ENCODE measurements around the gene VTI1A. TPM values are rescaled to one million over a fixed set of nuclear protein-coding genes. Genes with fewer than 3 reads are reported as not detected.

The VTI1A gene
- total RNA-seq, 4 donors from 2014 or later, result 27.0 to 61.3 (median 49.8) TPM

- H3K27ac ChIP-seq, result no peak overlapping the region
- H3K27me3 ChIP-seq, result no peaks in the 10 kb centered on the region
- H3K4me1 ChIP-seq, result no peaks in the 10 kb centered on the region
- intact Hi-C loops (cut with DNase I), result no loop called here
- TF ChIP-seq POLR2A (IDR thresholded peaks at IDR 0.05) (no peak), CTCF (IDR thresholded peaks at IDR 0.05) (no peak)
- no peaks in the 10 kb centered on the region for H3K36me3 ChIP-seq
- no peak for DNase-seq
- H3K9me3 ChIP-seq, result no peaks in the 10 kb centered on the region
- H3K4me3 ChIP-seq, result no peak overlapping the region
- 78 to 91% methylated on average over 4 of the region's 4 CpGs for WGBS, 2 donors
Observed at GRCh38 chr10:112619556-112619955, 172.5 kb downstream of the VTI1A start.

GRCh38 chr10:112622786-112623185 lies 175.8 kb downstream of the VTI1A start:
- intact Hi-C loops (cut with DNase I), result no loop called here
- Histone ChIP-seq H3K9me3 (no peaks in the 10 kb centered on the region), H3K36me3 (no peaks in the 10 kb centered on the region), H3K27ac (no peak overlapping the region), H3K4me3 (no peak overlapping the region), H3K4me1 (no peaks in the 10 kb centered on the region), H3K27me3 (no peaks in the 10 kb centered on the region)
- TF ChIP-seq POLR2A (IDR thresholded peaks at IDR 0.05) (no peak), CTCF (IDR thresholded peaks at IDR 0.05) (no peak)
- no peak for DNase-seq
- WGBS, 2 donors, result 48 to 57% methylated on average over 2 of the region's 2 CpGs

GRCh38 chr10:112624546-112625048 lies 177.6 kb downstream of the VTI1A start:
- H3K27me3 ChIP-seq, result no peaks in the 10 kb centered on the region
- no peaks in the 10 kb centered on the region for H3K4me1 ChIP-seq
- H3K36me3 ChIP-seq, result no peaks in the 10 kb centered on the region
- TF ChIP-seq POLR2A (IDR thresholded peaks at IDR 0.05), result no peak
- TF ChIP-seq CTCF (IDR thresholded peaks at IDR 0.05), result no peak
- H3K27ac ChIP-seq, result no peak overlapping the region
- no peaks in the 10 kb centered on the region for H3K9me3 ChIP-seq
- intact Hi-C loops (cut with DNase I), result no loop called here
- no peak for DNase-seq
- 78 to 87% methylated on average over 6 to 7 of the region's 7 CpGs for WGBS, 2 donors
- H3K4me3 ChIP-seq, result no peak overlapping the region

- intact Hi-C loops (cut with DNase I), result no loop called here
- TF ChIP-seq POLR2A (IDR thresholded peaks at IDR 0.05) (no peak), CTCF (IDR thresholded peaks at IDR 0.05) (no peak)
- WGBS, 2 donors, result 80 to 93% methylated on average over 5 of the region's 5 CpGs
- no peaks in the 10 kb centered on the region for H3K36me3 ChIP-seq
- DNase-seq, result no peak
- no peaks in the 10 kb centered on the region for H3K27me3 ChIP-seq
- H3K27ac ChIP-seq, result no peak overlapping the region
- no peaks in the 10 kb centered on the region for H3K4me1 ChIP-seq
- H3K4me3 ChIP-seq, result no peak overlapping the region
- no peaks in the 10 kb centered on the region for H3K9me3 ChIP-seq
Observed at GRCh38 chr10:112628951-112629609, 182.1 kb downstream of the VTI1A start.

- intact Hi-C loops (cut with DNase I), result no loop called here
- Histone ChIP-seq H3K4me1 (no peaks in the 10 kb centered on the region), H3K36me3 (no peaks in the 10 kb centered on the region), H3K27me3 (no peaks in the 10 kb centered on the region), H3K27ac (no peak overlapping the region), H3K4me3 (no peak overlapping the region), H3K9me3 (no peaks in the 10 kb centered on the region)
- DNase-seq, result no peak
- TF ChIP-seq POLR2A (IDR thresholded peaks at IDR 0.05), result no peak
- no peak for TF ChIP-seq CTCF (IDR thresholded peaks at IDR 0.05)
- 83% methylated on average over 8 of the region's 8 CpGs for WGBS, 2 donors
Observed at GRCh38 chr10:112631501-112632400, 184.7 kb downstream of the VTI1A start.

All from esophagus squamous epithelium (tissue), 5 donors.